Neural progenitor cell (in vitro differentiated cells): ENCODE data around the gene ZNF653.

Experiments used
- EZH2phosphoT487 ChIP-seq: fragments of 200-600 bp; sonication (generic); IDR thresholded peaks from 2 replicates; pipeline ENCODE4 v1.6.1; 2017; ENCODE audit warnings: antibody characterized with exemption
- TF ChIP-seq, protein P1 (sequence below): fragments of 200-600 bp; sonication (generic); IDR thresholded peaks from 2 replicates; pipeline ENCODE4 v1.5.1; 2017; ENCODE audit warnings: antibody characterized with exemption, mild to moderate bottlenecking

GRCh38 chr19:11540645-11541044 lies 35.0 kb upstream of the ZNF653 start:
- TF ChIP-seq, protein P1, sequence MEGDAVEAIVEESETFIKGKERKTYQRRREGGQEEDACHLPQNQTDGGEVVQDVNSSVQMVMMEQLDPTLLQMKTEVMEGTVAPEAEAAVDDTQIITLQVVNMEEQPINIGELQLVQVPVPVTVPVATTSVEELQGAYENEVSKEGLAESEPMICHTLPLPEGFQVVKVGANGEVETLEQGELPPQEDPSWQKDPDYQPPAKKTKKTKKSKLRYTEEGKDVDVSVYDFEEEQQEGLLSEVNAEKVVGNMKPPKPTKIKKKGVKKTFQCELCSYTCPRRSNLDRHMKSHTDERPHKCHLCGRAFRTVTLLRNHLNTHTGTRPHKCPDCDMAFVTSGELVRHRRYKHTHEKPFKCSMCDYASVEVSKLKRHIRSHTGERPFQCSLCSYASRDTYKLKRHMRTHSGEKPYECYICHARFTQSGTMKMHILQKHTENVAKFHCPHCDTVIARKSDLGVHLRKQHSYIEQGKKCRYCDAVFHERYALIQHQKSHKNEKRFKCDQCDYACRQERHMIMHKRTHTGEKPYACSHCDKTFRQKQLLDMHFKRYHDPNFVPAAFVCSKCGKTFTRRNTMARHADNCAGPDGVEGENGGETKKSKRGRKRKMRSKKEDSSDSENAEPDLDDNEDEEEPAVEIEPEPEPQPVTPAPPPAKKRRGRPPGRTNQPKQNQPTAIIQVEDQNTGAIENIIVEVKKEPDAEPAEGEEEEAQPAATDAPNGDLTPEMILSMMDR, result no peak
- TF ChIP-seq EZH2phosphoT487, result no peak
